Measurements from ENCODE around the gene MINDY2. TPM values are rescaled to one million over a fixed set of nuclear protein-coding genes. Genes with fewer than 3 reads are reported as not detected.

The MINDY2 gene
- polyA plus RNA-seq, 1 donor (not counting 4 experiments of a cell fraction or from before 2014, with no cell fraction given) = 11.2 TPM

- H4K20me1 ChIP-seq (ENCODE audit: control insufficient read depth, extremely low read depth, insufficient read depth, low read length) = peaks cover 3% of the 10 kb centered on the region
- H3K27me3 ChIP-seq (ENCODE audit: control insufficient read depth, extremely low read depth, insufficient read depth, low read length) = no peaks in the 10 kb centered on the region
- FAIRE-seq (no peak), DNase-seq (ENCODE audit: low read depth, low spot score) (no peak)
- no peak for TF ChIP-seq EZH2 (IDR thresholded peaks at IDR 0.05; ENCODE audit: low read length)
- H2AFZ ChIP-seq (ENCODE audit: control insufficient read depth, low read length) = no peak overlapping the region
- no peaks in the 10 kb centered on the region for H3K9me3 ChIP-seq (ENCODE audit: control insufficient read depth, low read depth, low read length)
- dilution Hi-C loops (cut with MboI; ENCODE audit: extremely low pct_ligation_motif_present, low sequenced_read_pairs) = no loop called here
- no peak overlapping the region for H3K9ac ChIP-seq (ENCODE audit: control insufficient read depth, extremely low read depth, insufficient read depth, low read length)
- H3K79me2 ChIP-seq (ENCODE audit: control insufficient read depth, insufficient read depth, low read length) = peaks cover 99% of the 10 kb centered on the region
- H3K27ac ChIP-seq (ENCODE audit: control insufficient read depth, insufficient read depth, low read length) = no peak overlapping the region
- H3K4me3 ChIP-seq (ENCODE audit: control insufficient read depth in 2 of 3, extremely low read depth in 1 of 3, insufficient read depth in 2 of 3, low read depth in 1 of 3, low read length in 3 of 3) = no peak overlapping the region
- peaks cover 3% of the 10 kb centered on the region for H3K9me1 ChIP-seq (ENCODE audit: control insufficient read depth, extremely low read depth, insufficient read depth, low read length)
- H3K36me3 ChIP-seq (ENCODE audit: control insufficient read depth in 2 of 2, extremely low read depth in 1 of 2, insufficient read depth in 2 of 2, low read length in 2 of 2) = no peaks in the 10 kb centered on the region
- H3K4me1 ChIP-seq (ENCODE audit: control insufficient read depth, extremely low read depth, insufficient read depth, low read length) = peaks cover 6% of the 10 kb centered on the region
- H3K4me2 ChIP-seq (ENCODE audit: control insufficient read depth, extremely low read depth, insufficient read depth, low read depth, low read length) = no peak overlapping the region
Measured at GRCh38 chr15:58726867-58727266, 44.2 kb upstream of the MINDY2 start.

GRCh38 chr15:58731756-58732535 is 39.2 kb upstream of the MINDY2 start:
- H3K9me1 ChIP-seq (ENCODE audit: control insufficient read depth, extremely low read depth, insufficient read depth, low read length) = peaks cover 3% of the 10 kb centered on the region
- FAIRE-seq = peak; percentile 89
- no peaks in the 10 kb centered on the region for H3K36me3 ChIP-seq (ENCODE audit: control insufficient read depth in 2 of 2, extremely low read depth in 1 of 2, insufficient read depth in 2 of 2, low read length in 2 of 2)
- H3K79me2 ChIP-seq (ENCODE audit: control insufficient read depth, insufficient read depth, low read length) = peaks cover 96% of the 10 kb centered on the region
- peaks cover 3% of the 10 kb centered on the region for H4K20me1 ChIP-seq (ENCODE audit: control insufficient read depth, extremely low read depth, insufficient read depth, low read length)
- dilution Hi-C loops (cut with MboI; ENCODE audit: extremely low pct_ligation_motif_present, low sequenced_read_pairs) = no loop called here
- peaks cover 48% of the 10 kb centered on the region for H3K4me1 ChIP-seq (ENCODE audit: control insufficient read depth, extremely low read depth, insufficient read depth, low read length)
- TF ChIP-seq EZH2 (IDR thresholded peaks at IDR 0.05; ENCODE audit: low read length) (no peak), CTCF (optimal IDR thresholded peaks at IDR 0.05 in 1 of 3, IDR thresholded peaks at IDR 0.05 in 1 of 3, conservative IDR thresholded peaks at IDR 0.05 in 1 of 3; ENCODE audit: extremely low read depth in 1 of 3, insufficient read depth in 2 of 3, low read length in 3 of 3) (no peak)
- H2AFZ ChIP-seq (ENCODE audit: control insufficient read depth, low read length) = no peak overlapping the region
- DNase-seq (ENCODE audit: low read depth, low spot score) = no peak
- no peaks in the 10 kb centered on the region for H3K9me3 ChIP-seq (ENCODE audit: control insufficient read depth, low read depth, low read length)
- H3K4me2 ChIP-seq (ENCODE audit: control insufficient read depth, extremely low read depth, insufficient read depth, low read depth, low read length) = peak overlapping the region; percentile 42
- H3K27me3 ChIP-seq (ENCODE audit: control insufficient read depth, extremely low read depth, insufficient read depth, low read length) = no peaks in the 10 kb centered on the region
- no peak overlapping the region for H3K4me3 ChIP-seq (ENCODE audit: control insufficient read depth in 2 of 3, extremely low read depth in 1 of 3, insufficient read depth in 2 of 3, low read depth in 1 of 3, low read length in 3 of 3)
- no peak overlapping the region for H3K9ac ChIP-seq (ENCODE audit: control insufficient read depth, extremely low read depth, insufficient read depth, low read length)
- H3K27ac ChIP-seq (ENCODE audit: control insufficient read depth, insufficient read depth, low read length) = peak overlapping the region; percentile 65

Data from keratinocyte (primary cell).